Liver (tissue), 9 donors: ENCODE results near the gene LIMS2. TPM values are rescaled to one million over a fixed set of nuclear protein-coding genes. Genes with fewer than 3 reads are reported as not detected.

Source experiments
- DNase-seq: peaks from one replicate; pipeline ENCODE4 v3.0.0-alpha.2; 2017; ENCODE audit warnings: low spot score
- H3K27ac ChIP-seq, 2 donors: one replicate each; pipeline ENCODE4 v1.7.0; 2013; ENCODE audit warnings: inconsistent platforms in 2 of 2, low read length in 2 of 2, control low read depth in 1 of 2, low read depth in 1 of 2, mild to moderate bottlenecking in 1 of 2
- H3K27me3 ChIP-seq, 4 donors: one replicate each; pipeline versions ENCODE4 v1.6.1 to v1.7.0; 2013; ENCODE audit warnings: low read length in 3 of 4, inconsistent platforms in 1 of 4, mild to moderate bottlenecking in 1 of 4, moderate library complexity in 1 of 4; ENCODE audit not compliant: control insufficient read depth in 4 of 4, insufficient read depth in 4 of 4
- H3K36me3 ChIP-seq, 4 donors: one replicate each; pipeline versions ENCODE4 v1.6.1 to v1.7.0; 2013; ENCODE audit warnings: low read length in 3 of 4, mild to moderate bottlenecking in 3 of 4, low read depth in 1 of 4, moderate library complexity in 1 of 4; ENCODE audit not compliant: control insufficient read depth in 4 of 4, insufficient read depth in 3 of 4
- H3K4me1 ChIP-seq, 4 donors: one replicate each; pipeline versions ENCODE4 v1.6.1 to v1.7.0; 2013; ENCODE audit warnings: low read length in 3 of 4, mild to moderate bottlenecking in 3 of 4, moderate library complexity in 1 of 4; ENCODE audit not compliant: control insufficient read depth in 4 of 4, insufficient read depth in 4 of 4
- H3K4me3 ChIP-seq, 3 donors: one replicate each; pipeline versions ENCODE4 v1.6.1 to v1.7.0; 2013; ENCODE audit warnings: low read length in 3 of 3, control low read depth in 1 of 3, low read depth in 1 of 3, mild to moderate bottlenecking in 1 of 3
- H3K9ac ChIP-seq, 2 donors: one replicate each; pipeline ENCODE4 v1.7.0; 2013; ENCODE audit warnings: low read length in 2 of 2, mild to moderate bottlenecking in 2 of 2, moderate library complexity in 2 of 2, control low read depth in 1 of 2, low read depth in 1 of 2
- H3K9me3 ChIP-seq, 4 donors: one replicate each; pipeline versions ENCODE4 v1.6.1 to v1.7.0; 2013; ENCODE audit warnings: low read length in 3 of 4; ENCODE audit not compliant: control insufficient read depth in 4 of 4
- ATF3 ChIP-seq: IDR thresholded peaks from 2 replicates; pipeline ENCODE4 v1.6.1; 2016; ENCODE audit warnings: antibody characterized with exemption
- FOXA2 ChIP-seq: IDR thresholded peaks from 2 replicates; pipeline ENCODE4 v1.6.1; 2016; ENCODE audit warnings: antibody characterized with exemption
- GABPA ChIP-seq, 2 donors: IDR thresholded peaks in 1 of 2; conservative IDR thresholded peaks in 1 of 2; 2 replicates each; pipeline ENCODE4 v1.6.1; 2016; ENCODE audit warnings: antibody characterized with exemption in 2 of 2, mild to moderate bottlenecking in 1 of 2, moderate library complexity in 1 of 2
- HNF4A ChIP-seq, 2 donors: conservative IDR thresholded peaks; 2 replicates each; pipeline ENCODE4 v1.6.1; 2016; ENCODE audit warnings: antibody characterized with exemption in 2 of 2, mild to moderate bottlenecking in 2 of 2
- HNF4G ChIP-seq: IDR thresholded peaks from 2 replicates; pipeline ENCODE4 v1.6.1; 2016; ENCODE audit warnings: antibody characterized with exemption
- JUND ChIP-seq, 2 donors: IDR thresholded peaks; 2 replicates each; pipeline ENCODE4 v1.6.1; 2016; ENCODE audit warnings: antibody characterized with exemption in 2 of 2
- NR2F2 ChIP-seq: IDR thresholded peaks from 2 replicates; pipeline ENCODE4 v1.6.1; 2016; ENCODE audit warnings: antibody characterized with exemption
- RAD21 ChIP-seq, 2 donors: IDR thresholded peaks; 2 replicates each; pipeline ENCODE4 v1.6.1; 2016; ENCODE audit warnings: antibody characterized with exemption in 2 of 2, mild to moderate bottlenecking in 2 of 2
- RXRA ChIP-seq, 2 donors: IDR thresholded peaks; 2 replicates each; pipeline ENCODE4 v1.6.1; 2017 to 2018; ENCODE audit warnings: antibody characterized with exemption in 2 of 2, mild to moderate bottlenecking in 1 of 2
- SP1 ChIP-seq: IDR thresholded peaks from 2 replicates; pipeline ENCODE4 v1.6.1; 2018; ENCODE audit warnings: antibody characterized with exemption, mild to moderate bottlenecking
- WGBS: extraction: QIAGEN DNeasy Blood & Tissue Kit; methylation state at CpG from one replicate; pipeline ENCODE4 v1.1.7; 2013; 5-methylcytosine and 5-hydroxymethylcytosine counted together
- polyA plus RNA-seq, 2 donors: library from polyadenylated mRNA; stranded (reverse) in 1 of 2; unstranded in 1 of 2; fragments of 200-250 nt in 1 of 2; fragments of >200 nt in 1 of 2; fragmentation: Nextera tagmentation in 1 of 2; extraction: Ambion mirVana in 1 of 2; gene quantifications; one replicate each; pipeline versions ENCODE4 v1.2.1 to v1.2.3, GENCODE V29; 2013 to 2015
- total RNA-seq, 2 donors: library from RNA; depleted of rRNA; stranded (reverse); fragments of >200 nt; gene quantifications; one replicate each; pipeline ENCODE4 v1.2.3, GENCODE V29; 2014
- TF ChIP-seq, protein P1 (sequence below): IDR thresholded peaks from 2 replicates; pipeline ENCODE4 v1.6.1; 2016; ENCODE audit warnings: antibody characterized with exemption
- TF ChIP-seq, protein P2 (sequence below): IDR thresholded peaks from 2 replicates; pipeline ENCODE4 v1.6.1; 2016; ENCODE audit warnings: antibody characterized with exemption, mild to moderate bottlenecking
- TF ChIP-seq, protein P3 (sequence below): IDR thresholded peaks from 2 replicates; pipeline ENCODE4 v1.6.1; 2016; ENCODE audit warnings: antibody characterized with exemption
- donor health status: healthy.
- donor health status: healthy.
- donor health status: healthy.
- donor health status: healthy.
- donor health status: healthy.

LIMS2 gene
- total and polyA plus RNA-seq, 4 donors, result 1.4 to 17.9 (median 16.1) TPM

GRCh38 chr2:127637725-127638252 is 37.5 kb downstream of the LIMS2 start:
- H3K4me3 ChIP-seq, result no peak overlapping the region
- no peaks in the 10 kb centered on the region for H3K27me3 ChIP-seq
- peak; percentile 15 for TF ChIP-seq NR2F2
- TF ChIP-seq FOXA2, result no peak
- peak in 1 of 2 donors; percentile 50 for TF ChIP-seq GABPA (IDR thresholded peaks at IDR 0.05 in 1 of 2, conservative IDR thresholded peaks at IDR 0.05 in 1 of 2)
- WGBS, result 63% methylated on average over 8 of the region's 8 CpGs
- peak overlapping the region; percentile 75 to 79 for H3K27ac ChIP-seq
- H3K36me3 ChIP-seq, result peaks cover 0 to 6% (median 0%) of the 10 kb centered on the region in 4 donors
- H3K9me3 ChIP-seq, result no peaks in the 10 kb centered on the region
- DNase-seq, result no peak
- no peak overlapping the region for H3K9ac ChIP-seq
- peaks cover 4 to 25% (median 11%) of the 10 kb centered on the region in 4 donors for H3K4me1 ChIP-seq

GRCh38 chr2:127637236-127637630 is 38.1 kb downstream of the LIMS2 start:
- no peak for DNase-seq
- TF ChIP-seq NR2F2 (peak; percentile 12), SP1 (no peak)
- peaks cover 3 to 25% (median 11%) of the 10 kb centered on the region in 4 donors for H3K4me1 ChIP-seq
- 69% methylated on average over 13 of the region's 13 CpGs for WGBS
- H3K27ac ChIP-seq, result peak overlapping the region; percentile 75 to 79
- no peaks in the 10 kb centered on the region for H3K27me3 ChIP-seq
- no peak overlapping the region for H3K9ac ChIP-seq
- peaks cover 0 to 6% (median 0%) of the 10 kb centered on the region in 4 donors for H3K36me3 ChIP-seq
- no peak overlapping the region for H3K4me3 ChIP-seq
- no peaks in the 10 kb centered on the region for H3K9me3 ChIP-seq

- WGBS, result 83% methylated on average over 33 of the region's 33 CpGs
- Histone ChIP-seq H3K9ac (no peak overlapping the region), H3K36me3 (peaks cover 0 to 6% (median 0%) of the 10 kb centered on the region in 4 donors), H3K4me3 (no peak overlapping the region), H3K4me1 (peaks cover 0 to 18% (median 8%) of the 10 kb centered on the region in 4 donors), H3K27me3 (no peaks in the 10 kb centered on the region), H3K27ac (no peak overlapping the region), H3K9me3 (no peaks in the 10 kb centered on the region)
- DNase-seq, result no peak
- TF ChIP-seq RXRA (IDR thresholded peaks at IDR 0.05) (no peak), RAD21 (IDR thresholded peaks at IDR 0.05) (no peak), FOXA2 (no peak), JUND (IDR thresholded peaks at IDR 0.05) (no peak), HNF4G (no peak), HNF4A (conservative IDR thresholded peaks at IDR 0.05) (no peak), SP1 (no peak), ATF3 (no peak)
- TF ChIP-seq, protein P1, sequence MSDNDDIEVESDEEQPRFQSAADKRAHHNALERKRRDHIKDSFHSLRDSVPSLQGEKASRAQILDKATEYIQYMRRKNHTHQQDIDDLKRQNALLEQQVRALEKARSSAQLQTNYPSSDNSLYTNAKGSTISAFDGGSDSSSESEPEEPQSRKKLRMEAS, result no peak
- TF ChIP-seq, protein P2, sequence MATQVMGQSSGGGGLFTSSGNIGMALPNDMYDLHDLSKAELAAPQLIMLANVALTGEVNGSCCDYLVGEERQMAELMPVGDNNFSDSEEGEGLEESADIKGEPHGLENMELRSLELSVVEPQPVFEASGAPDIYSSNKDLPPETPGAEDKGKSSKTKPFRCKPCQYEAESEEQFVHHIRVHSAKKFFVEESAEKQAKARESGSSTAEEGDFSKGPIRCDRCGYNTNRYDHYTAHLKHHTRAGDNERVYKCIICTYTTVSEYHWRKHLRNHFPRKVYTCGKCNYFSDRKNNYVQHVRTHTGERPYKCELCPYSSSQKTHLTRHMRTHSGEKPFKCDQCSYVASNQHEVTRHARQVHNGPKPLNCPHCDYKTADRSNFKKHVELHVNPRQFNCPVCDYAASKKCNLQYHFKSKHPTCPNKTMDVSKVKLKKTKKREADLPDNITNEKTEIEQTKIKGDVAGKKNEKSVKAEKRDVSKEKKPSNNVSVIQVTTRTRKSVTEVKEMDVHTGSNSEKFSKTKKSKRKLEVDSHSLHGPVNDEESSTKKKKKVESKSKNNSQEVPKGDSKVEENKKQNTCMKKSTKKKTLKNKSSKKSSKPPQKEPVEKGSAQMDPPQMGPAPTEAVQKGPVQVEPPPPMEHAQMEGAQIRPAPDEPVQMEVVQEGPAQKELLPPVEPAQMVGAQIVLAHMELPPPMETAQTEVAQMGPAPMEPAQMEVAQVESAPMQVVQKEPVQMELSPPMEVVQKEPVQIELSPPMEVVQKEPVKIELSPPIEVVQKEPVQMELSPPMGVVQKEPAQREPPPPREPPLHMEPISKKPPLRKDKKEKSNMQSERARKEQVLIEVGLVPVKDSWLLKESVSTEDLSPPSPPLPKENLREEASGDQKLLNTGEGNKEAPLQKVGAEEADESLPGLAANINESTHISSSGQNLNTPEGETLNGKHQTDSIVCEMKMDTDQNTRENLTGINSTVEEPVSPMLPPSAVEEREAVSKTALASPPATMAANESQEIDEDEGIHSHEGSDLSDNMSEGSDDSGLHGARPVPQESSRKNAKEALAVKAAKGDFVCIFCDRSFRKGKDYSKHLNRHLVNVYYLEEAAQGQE, result no peak
- TF ChIP-seq, protein P3, sequence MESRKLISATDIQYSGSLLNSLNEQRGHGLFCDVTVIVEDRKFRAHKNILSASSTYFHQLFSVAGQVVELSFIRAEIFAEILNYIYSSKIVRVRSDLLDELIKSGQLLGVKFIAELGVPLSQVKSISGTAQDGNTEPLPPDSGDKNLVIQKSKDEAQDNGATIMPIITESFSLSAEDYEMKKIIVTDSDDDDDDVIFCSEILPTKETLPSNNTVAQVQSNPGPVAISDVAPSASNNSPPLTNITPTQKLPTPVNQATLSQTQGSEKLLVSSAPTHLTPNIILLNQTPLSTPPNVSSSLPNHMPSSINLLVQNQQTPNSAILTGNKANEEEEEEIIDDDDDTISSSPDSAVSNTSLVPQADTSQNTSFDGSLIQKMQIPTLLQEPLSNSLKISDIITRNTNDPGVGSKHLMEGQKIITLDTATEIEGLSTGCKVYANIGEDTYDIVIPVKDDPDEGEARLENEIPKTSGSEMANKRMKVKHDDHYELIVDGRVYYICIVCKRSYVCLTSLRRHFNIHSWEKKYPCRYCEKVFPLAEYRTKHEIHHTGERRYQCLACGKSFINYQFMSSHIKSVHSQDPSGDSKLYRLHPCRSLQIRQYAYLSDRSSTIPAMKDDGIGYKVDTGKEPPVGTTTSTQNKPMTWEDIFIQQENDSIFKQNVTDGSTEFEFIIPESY, result no peak
These were observed 38.8 kb downstream of the LIMS2 start for GRCh38 chr2:127636248-127637235.
